WTC11 (cell line): ENCODE measurements around the gene MAGI3. TPM values are rescaled to one million over a fixed set of nuclear protein-coding genes. Genes with fewer than 3 reads are reported as not detected.

Experiments used
- MXD4 ChIP-seq: fragments of 250-450 bp; sonication (Bioruptor Pico); IDR thresholded peaks from 2 replicates; pipeline ENCODE4 v1.8.0; 2021; ENCODE audit warnings: mild to moderate bottlenecking, moderate library complexity, borderline replicate concordance
- NFYB ChIP-seq: sonication (generic); formaldehyde crosslinking; conservative IDR thresholded peaks from 2 replicates; pipeline ENCODE4 v1.8.0; 2022; ENCODE audit warnings: low read depth, missing genetic modification reagents
- ZNF121 ChIP-seq: sonication (generic); formaldehyde crosslinking; IDR thresholded peaks from 2 replicates; pipeline ENCODE4 v1.8.0; 2023; ENCODE audit warnings: missing genetic modification reagents
- ZNF416 ChIP-seq: fragments of 250-450 bp; sonication (Bioruptor Pico); IDR thresholded peaks from 2 replicates; pipeline ENCODE4 v1.9.0; 2021; ENCODE audit warnings: mild to moderate bottlenecking, inconsistent platforms
- ZNF671 ChIP-seq: fragments of 250-450 bp; sonication (Bioruptor Pico); IDR thresholded peaks from 2 replicates; pipeline ENCODE4 v1.8.0; 2021; ENCODE audit warnings: mild to moderate bottlenecking
- total RNA-seq: library from RNA; stranded (reverse); gene quantifications from 3 replicates; pipeline ENCODE4 v1.2.3, GENCODE V29; 2021
- TF ChIP-seq, protein P1 (sequence below): sonication (generic); formaldehyde crosslinking; IDR thresholded peaks from 2 replicates; pipeline ENCODE4 v1.8.1; 2022; ENCODE audit warnings: low read depth, mild to moderate bottlenecking, moderate library complexity, missing genetic modification reagents, borderline replicate concordance
- TF ChIP-seq, protein P2 (sequence below): sonication (generic); formaldehyde crosslinking; IDR thresholded peaks from 2 replicates; pipeline ENCODE4 v1.8.0; 2022; ENCODE audit warnings: mild to moderate bottlenecking, missing genetic modification reagents
- TF ChIP-seq, protein P3 (sequence below): fragments of 250-450 bp; sonication (Bioruptor Pico); IDR thresholded peaks from 2 replicates; pipeline ENCODE4 v1.9.0; 2021; ENCODE audit warnings: mild to moderate bottlenecking, borderline replicate concordance
- TF ChIP-seq, protein P4 (sequence below): sonication (generic); formaldehyde crosslinking; IDR thresholded peaks from 2 replicates; pipeline ENCODE4 v1.8.1; 2023; ENCODE audit warnings: mild to moderate bottlenecking, missing genetic modification reagents, borderline replicate concordance
- TF ChIP-seq, protein P5 (sequence below): fragments of 250-450 bp; sonication (Bioruptor Pico); IDR thresholded peaks from 2 replicates; pipeline ENCODE4 v1.9.0; 2021; ENCODE audit warnings: mild to moderate bottlenecking
- TF ChIP-seq, protein P6 (sequence below): sonication (generic); formaldehyde crosslinking; IDR thresholded peaks from 2 replicates; pipeline ENCODE4 v1.8.0; 2023; ENCODE audit warnings: mild to moderate bottlenecking, missing genetic modification reagents
- TF ChIP-seq, protein P7 (sequence below): sonication (generic); formaldehyde crosslinking; IDR thresholded peaks from 2 replicates; pipeline ENCODE4 v1.8.0; 2022; ENCODE audit warnings: mild to moderate bottlenecking, missing genetic modification reagents
- TF ChIP-seq, protein P8 (sequence below): sonication (generic); formaldehyde crosslinking; IDR thresholded peaks from 2 replicates; pipeline ENCODE4 v1.8.0; 2023; ENCODE audit warnings: missing genetic modification reagents, mild to moderate bottlenecking, borderline replicate concordance

Gene MAGI3
- total RNA-seq, 1 experiment from 2014 or later = 9.7 TPM

DNA sequence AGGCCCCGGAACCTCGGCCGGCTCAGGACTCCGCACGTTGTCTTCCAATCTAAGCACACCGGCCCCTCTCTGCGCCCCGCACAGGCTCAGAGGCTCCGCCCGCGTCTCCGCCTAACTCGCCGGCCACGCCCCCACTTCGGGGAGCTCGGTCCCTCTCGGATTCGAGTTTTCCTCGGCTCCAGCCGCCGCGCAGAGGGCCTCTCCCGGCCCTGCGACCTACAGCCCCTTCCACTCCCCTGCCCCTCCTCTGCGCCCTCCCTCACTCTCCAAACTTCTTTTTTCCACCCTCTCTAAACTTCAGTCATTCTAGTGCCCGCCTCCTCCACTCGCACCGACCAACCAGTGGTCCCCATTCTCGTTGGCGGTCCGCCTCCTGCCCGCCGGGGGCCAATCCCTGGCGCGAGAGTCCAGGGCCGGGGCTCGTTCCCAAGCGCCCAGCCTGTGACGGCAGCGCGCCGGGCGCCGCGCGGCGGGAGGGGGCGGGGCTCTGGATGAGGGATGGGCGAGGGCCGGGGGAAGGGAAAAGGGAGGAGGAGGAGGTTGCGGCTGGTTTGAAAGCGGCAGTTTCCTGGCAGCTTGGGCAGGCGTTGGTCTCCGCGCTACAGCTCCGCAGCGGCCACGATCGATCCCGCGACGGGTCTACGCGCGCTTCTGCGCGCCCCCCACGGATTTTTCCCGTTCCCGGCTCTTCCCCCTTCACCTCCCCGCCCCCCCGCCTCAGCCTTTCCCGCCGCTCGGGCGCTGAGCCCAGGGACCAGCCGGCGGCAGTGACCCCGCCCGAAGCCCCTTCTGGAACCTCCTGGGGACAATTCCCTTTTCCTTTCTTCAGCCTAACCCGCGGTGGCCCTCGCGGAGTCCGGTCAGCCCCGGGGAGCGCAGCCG lies at the start of gene MAGI3 (continued):
- TF ChIP-seq, protein P1, sequence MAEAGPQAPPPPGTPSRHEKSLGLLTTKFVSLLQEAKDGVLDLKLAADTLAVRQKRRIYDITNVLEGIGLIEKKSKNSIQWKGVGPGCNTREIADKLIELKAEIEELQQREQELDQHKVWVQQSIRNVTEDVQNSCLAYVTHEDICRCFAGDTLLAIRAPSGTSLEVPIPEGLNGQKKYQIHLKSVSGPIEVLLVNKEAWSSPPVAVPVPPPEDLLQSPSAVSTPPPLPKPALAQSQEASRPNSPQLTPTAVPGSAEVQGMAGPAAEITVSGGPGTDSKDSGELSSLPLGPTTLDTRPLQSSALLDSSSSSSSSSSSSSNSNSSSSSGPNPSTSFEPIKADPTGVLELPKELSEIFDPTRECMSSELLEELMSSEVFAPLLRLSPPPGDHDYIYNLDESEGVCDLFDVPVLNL = no peak
- TF ChIP-seq ZNF416 (no peak), MXD4 (no peak), ZNF671 (CRISPR knock-in tag) (no peak), NFYB (CRISPR knock-in tag) (peak; percentile 90), ZNF121 (CRISPR knock-in tag) (no peak)
- TF ChIP-seq, protein P2, sequence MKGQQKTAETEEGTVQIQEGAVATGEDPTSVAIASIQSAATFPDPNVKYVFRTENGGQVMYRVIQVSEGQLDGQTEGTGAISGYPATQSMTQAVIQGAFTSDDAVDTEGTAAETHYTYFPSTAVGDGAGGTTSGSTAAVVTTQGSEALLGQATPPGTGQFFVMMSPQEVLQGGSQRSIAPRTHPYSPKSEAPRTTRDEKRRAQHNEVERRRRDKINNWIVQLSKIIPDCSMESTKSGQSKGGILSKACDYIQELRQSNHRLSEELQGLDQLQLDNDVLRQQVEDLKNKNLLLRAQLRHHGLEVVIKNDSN (CRISPR knock-in tag) = 0 out of 2 replicates have a peak, but pooled peaks have one; percentile 42
- TF ChIP-seq, protein P3, sequence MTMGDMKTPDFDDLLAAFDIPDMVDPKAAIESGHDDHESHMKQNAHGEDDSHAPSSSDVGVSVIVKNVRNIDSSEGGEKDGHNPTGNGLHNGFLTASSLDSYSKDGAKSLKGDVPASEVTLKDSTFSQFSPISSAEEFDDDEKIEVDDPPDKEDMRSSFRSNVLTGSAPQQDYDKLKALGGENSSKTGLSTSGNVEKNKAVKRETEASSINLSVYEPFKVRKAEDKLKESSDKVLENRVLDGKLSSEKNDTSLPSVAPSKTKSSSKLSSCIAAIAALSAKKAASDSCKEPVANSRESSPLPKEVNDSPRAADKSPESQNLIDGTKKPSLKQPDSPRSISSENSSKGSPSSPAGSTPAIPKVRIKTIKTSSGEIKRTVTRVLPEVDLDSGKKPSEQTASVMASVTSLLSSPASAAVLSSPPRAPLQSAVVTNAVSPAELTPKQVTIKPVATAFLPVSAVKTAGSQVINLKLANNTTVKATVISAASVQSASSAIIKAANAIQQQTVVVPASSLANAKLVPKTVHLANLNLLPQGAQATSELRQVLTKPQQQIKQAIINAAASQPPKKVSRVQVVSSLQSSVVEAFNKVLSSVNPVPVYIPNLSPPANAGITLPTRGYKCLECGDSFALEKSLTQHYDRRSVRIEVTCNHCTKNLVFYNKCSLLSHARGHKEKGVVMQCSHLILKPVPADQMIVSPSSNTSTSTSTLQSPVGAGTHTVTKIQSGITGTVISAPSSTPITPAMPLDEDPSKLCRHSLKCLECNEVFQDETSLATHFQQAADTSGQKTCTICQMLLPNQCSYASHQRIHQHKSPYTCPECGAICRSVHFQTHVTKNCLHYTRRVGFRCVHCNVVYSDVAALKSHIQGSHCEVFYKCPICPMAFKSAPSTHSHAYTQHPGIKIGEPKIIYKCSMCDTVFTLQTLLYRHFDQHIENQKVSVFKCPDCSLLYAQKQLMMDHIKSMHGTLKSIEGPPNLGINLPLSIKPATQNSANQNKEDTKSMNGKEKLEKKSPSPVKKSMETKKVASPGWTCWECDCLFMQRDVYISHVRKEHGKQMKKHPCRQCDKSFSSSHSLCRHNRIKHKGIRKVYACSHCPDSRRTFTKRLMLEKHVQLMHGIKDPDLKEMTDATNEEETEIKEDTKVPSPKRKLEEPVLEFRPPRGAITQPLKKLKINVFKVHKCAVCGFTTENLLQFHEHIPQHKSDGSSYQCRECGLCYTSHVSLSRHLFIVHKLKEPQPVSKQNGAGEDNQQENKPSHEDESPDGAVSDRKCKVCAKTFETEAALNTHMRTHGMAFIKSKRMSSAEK (CRISPR knock-in tag) = no peak
- TF ChIP-seq, protein P4, sequence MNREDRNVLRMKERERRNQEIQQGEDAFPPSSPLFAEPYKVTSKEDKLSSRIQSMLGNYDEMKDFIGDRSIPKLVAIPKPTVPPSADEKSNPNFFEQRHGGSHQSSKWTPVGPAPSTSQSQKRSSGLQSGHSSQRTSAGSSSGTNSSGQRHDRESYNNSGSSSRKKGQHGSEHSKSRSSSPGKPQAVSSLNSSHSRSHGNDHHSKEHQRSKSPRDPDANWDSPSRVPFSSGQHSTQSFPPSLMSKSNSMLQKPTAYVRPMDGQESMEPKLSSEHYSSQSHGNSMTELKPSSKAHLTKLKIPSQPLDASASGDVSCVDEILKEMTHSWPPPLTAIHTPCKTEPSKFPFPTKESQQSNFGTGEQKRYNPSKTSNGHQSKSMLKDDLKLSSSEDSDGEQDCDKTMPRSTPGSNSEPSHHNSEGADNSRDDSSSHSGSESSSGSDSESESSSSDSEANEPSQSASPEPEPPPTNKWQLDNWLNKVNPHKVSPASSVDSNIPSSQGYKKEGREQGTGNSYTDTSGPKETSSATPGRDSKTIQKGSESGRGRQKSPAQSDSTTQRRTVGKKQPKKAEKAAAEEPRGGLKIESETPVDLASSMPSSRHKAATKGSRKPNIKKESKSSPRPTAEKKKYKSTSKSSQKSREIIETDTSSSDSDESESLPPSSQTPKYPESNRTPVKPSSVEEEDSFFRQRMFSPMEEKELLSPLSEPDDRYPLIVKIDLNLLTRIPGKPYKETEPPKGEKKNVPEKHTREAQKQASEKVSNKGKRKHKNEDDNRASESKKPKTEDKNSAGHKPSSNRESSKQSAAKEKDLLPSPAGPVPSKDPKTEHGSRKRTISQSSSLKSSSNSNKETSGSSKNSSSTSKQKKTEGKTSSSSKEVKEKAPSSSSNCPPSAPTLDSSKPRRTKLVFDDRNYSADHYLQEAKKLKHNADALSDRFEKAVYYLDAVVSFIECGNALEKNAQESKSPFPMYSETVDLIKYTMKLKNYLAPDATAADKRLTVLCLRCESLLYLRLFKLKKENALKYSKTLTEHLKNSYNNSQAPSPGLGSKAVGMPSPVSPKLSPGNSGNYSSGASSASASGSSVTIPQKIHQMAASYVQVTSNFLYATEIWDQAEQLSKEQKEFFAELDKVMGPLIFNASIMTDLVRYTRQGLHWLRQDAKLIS (CRISPR knock-in tag) = no peak
- TF ChIP-seq, protein P5, sequence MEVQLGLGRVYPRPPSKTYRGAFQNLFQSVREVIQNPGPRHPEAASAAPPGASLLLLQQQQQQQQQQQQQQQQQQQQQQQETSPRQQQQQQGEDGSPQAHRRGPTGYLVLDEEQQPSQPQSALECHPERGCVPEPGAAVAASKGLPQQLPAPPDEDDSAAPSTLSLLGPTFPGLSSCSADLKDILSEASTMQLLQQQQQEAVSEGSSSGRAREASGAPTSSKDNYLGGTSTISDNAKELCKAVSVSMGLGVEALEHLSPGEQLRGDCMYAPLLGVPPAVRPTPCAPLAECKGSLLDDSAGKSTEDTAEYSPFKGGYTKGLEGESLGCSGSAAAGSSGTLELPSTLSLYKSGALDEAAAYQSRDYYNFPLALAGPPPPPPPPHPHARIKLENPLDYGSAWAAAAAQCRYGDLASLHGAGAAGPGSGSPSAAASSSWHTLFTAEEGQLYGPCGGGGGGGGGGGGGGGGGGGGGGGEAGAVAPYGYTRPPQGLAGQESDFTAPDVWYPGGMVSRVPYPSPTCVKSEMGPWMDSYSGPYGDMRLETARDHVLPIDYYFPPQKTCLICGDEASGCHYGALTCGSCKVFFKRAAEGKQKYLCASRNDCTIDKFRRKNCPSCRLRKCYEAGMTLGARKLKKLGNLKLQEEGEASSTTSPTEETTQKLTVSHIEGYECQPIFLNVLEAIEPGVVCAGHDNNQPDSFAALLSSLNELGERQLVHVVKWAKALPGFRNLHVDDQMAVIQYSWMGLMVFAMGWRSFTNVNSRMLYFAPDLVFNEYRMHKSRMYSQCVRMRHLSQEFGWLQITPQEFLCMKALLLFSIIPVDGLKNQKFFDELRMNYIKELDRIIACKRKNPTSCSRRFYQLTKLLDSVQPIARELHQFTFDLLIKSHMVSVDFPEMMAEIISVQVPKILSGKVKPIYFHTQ (CRISPR knock-in tag) = no peak
- TF ChIP-seq, protein P6, sequence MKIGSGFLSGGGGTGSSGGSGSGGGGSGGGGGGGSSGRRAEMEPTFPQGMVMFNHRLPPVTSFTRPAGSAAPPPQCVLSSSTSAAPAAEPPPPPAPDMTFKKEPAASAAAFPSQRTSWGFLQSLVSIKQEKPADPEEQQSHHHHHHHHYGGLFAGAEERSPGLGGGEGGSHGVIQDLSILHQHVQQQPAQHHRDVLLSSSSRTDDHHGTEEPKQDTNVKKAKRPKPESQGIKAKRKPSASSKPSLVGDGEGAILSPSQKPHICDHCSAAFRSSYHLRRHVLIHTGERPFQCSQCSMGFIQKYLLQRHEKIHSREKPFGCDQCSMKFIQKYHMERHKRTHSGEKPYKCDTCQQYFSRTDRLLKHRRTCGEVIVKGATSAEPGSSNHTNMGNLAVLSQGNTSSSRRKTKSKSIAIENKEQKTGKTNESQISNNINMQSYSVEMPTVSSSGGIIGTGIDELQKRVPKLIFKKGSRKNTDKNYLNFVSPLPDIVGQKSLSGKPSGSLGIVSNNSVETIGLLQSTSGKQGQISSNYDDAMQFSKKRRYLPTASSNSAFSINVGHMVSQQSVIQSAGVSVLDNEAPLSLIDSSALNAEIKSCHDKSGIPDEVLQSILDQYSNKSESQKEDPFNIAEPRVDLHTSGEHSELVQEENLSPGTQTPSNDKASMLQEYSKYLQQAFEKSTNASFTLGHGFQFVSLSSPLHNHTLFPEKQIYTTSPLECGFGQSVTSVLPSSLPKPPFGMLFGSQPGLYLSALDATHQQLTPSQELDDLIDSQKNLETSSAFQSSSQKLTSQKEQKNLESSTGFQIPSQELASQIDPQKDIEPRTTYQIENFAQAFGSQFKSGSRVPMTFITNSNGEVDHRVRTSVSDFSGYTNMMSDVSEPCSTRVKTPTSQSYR (CRISPR knock-in tag) = no peak
- TF ChIP-seq, protein P7, sequence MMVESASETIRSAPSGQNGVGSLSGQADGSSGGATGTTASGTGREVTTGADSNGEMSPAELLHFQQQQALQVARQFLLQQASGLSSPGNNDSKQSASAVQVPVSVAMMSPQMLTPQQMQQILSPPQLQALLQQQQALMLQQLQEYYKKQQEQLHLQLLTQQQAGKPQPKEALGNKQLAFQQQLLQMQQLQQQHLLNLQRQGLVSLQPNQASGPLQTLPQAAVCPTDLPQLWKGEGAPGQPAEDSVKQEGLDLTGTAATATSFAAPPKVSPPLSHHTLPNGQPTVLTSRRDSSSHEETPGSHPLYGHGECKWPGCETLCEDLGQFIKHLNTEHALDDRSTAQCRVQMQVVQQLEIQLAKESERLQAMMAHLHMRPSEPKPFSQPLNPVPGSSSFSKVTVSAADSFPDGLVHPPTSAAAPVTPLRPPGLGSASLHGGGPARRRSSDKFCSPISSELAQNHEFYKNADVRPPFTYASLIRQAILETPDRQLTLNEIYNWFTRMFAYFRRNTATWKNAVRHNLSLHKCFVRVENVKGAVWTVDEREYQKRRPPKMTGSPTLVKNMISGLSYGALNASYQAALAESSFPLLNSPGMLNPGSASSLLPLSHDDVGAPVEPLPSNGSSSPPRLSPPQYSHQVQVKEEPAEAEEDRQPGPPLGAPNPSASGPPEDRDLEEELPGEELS (CRISPR knock-in tag) = no peak
- TF ChIP-seq, protein P8, sequence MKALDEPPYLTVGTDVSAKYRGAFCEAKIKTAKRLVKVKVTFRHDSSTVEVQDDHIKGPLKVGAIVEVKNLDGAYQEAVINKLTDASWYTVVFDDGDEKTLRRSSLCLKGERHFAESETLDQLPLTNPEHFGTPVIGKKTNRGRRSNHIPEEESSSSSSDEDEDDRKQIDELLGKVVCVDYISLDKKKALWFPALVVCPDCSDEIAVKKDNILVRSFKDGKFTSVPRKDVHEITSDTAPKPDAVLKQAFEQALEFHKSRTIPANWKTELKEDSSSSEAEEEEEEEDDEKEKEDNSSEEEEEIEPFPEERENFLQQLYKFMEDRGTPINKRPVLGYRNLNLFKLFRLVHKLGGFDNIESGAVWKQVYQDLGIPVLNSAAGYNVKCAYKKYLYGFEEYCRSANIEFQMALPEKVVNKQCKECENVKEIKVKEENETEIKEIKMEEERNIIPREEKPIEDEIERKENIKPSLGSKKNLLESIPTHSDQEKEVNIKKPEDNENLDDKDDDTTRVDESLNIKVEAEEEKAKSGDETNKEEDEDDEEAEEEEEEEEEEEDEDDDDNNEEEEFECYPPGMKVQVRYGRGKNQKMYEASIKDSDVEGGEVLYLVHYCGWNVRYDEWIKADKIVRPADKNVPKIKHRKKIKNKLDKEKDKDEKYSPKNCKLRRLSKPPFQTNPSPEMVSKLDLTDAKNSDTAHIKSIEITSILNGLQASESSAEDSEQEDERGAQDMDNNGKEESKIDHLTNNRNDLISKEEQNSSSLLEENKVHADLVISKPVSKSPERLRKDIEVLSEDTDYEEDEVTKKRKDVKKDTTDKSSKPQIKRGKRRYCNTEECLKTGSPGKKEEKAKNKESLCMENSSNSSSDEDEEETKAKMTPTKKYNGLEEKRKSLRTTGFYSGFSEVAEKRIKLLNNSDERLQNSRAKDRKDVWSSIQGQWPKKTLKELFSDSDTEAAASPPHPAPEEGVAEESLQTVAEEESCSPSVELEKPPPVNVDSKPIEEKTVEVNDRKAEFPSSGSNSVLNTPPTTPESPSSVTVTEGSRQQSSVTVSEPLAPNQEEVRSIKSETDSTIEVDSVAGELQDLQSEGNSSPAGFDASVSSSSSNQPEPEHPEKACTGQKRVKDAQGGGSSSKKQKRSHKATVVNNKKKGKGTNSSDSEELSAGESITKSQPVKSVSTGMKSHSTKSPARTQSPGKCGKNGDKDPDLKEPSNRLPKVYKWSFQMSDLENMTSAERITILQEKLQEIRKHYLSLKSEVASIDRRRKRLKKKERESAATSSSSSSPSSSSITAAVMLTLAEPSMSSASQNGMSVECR (CRISPR knock-in tag) = peak; percentile 67; the same call in 1 of the 2 replicates
